ENCODE measurements around the gene ENDOD1. TPM values are rescaled to one million over a fixed set of nuclear protein-coding genes. Genes with fewer than 3 reads are reported as not detected.
"Not testable (repeated sequence)": the region's sequence is repeated elsewhere in the genome, so short reads cannot be mapped to it uniquely, and the experiment has no call there.

ENDOD1 gene
- total RNA-seq: 61.1 and 74.7 TPM in 2 replicates

GRCh38 chr11:95089620-95090542, at the start of gene ENDOD1:
Gene ENDOD1, plus strand, starts transcription at chr11:95089846. Its CDS starts 82 bp downstream, at chr11:95089928.
- peak; percentile 87 for DNase-seq

GRCh38 chr11:95042239-95042638, 47.4 kb upstream of the ENDOD1 start:
- no peak for DNase-seq

GRCh38 chr11:95042906-95043305, 46.7 kb upstream of the ENDOD1 start:
- DNase-seq: no peak

GRCh38 chr11:95044010-95044409, 45.6 kb upstream of the ENDOD1 start:
- no peak for DNase-seq

- no peak for DNase-seq
These were observed 43.8 kb upstream of the ENDOD1 start for GRCh38 chr11:95045812-95046211.

- not testable (repeated sequence) for DNase-seq
These were observed 40.5 kb upstream of the ENDOD1 start, which contains the start of gene KDM4F for GRCh38 chr11:95049122-95049521. Gene KDM4F, plus strand, starts transcription at chr11:95049422.

GRCh38 chr11:95050595-95051202, 38.9 kb upstream of the ENDOD1 start:
- DNase-seq: no peak

- no peak for DNase-seq
These were observed 35.3 kb upstream of the ENDOD1 start for GRCh38 chr11:95054356-95054755.

- DNase-seq: no peak
These were observed 34.3 kb upstream of the ENDOD1 start for GRCh38 chr11:95055283-95055897.

- no peak for DNase-seq
These were observed 31.7 kb upstream of the ENDOD1 start for GRCh38 chr11:95057959-95058358.

GRCh38 chr11:95058621-95059020, 31.0 kb upstream of the ENDOD1 start:
- DNase-seq: no peak

GRCh38 chr11:95059046-95059445, 30.6 kb upstream of the ENDOD1 start:
- no peak for DNase-seq

GRCh38 chr11:95065336-95065735, 24.3 kb upstream of the ENDOD1 start:
- DNase-seq: no peak

GRCh38 chr11:95066716-95067038, 23.0 kb upstream of the ENDOD1 start, which contains the start of gene SRSF8:
Gene SRSF8, plus strand, starts transcription at chr11:95066919. Its CDS starts 308 bp downstream, at chr11:95067227.
- no peak for DNase-seq

- DNase-seq: peak; percentile 86
These were observed 22.4 kb upstream of the ENDOD1 start for GRCh38 chr11:95067039-95067840.

GRCh38 chr11:95067841-95068219, 21.8 kb upstream of the ENDOD1 start:
- DNase-seq: no peak

- DNase-seq: peak; percentile 96
These were observed 21.1 kb upstream of the ENDOD1 start for GRCh38 chr11:95068549-95068948.

GRCh38 chr11:95070471-95070870, 19.2 kb upstream of the ENDOD1 start:
- DNase-seq: no peak

- DNase-seq: no peak
These were observed 16.7 kb upstream of the ENDOD1 start for GRCh38 chr11:95072948-95073347.

- DNase-seq: peak; percentile 48
These were observed 14.7 kb upstream of the ENDOD1 start for GRCh38 chr11:95074792-95075563.

- peak; percentile 83 for DNase-seq
These were observed 13.2 kb upstream of the ENDOD1 start for GRCh38 chr11:95076416-95076815.

- no peak for DNase-seq
These were observed 12.7 kb upstream of the ENDOD1 start for GRCh38 chr11:95076981-95077380.
